Natural killer cell (primary cell): Measurements from ENCODE around the gene GFRA4. TPM values are rescaled to one million over a fixed set of nuclear protein-coding genes. Genes with fewer than 3 reads are reported as not detected.
A peak's percentile ranks its signal among the peaks of the same experiment; 100 is the strongest.

Experiments used
- ATAC-seq, 3 donors: fragments of 150-1000 bp in 2 of 3; fragments of 200-7000 bp in 1 of 3; cut with Tn5 transposase; 1 replicate in 1 of 3; 2 replicates in 2 of 3; pipeline ENCODE4 v1.10.0; 2021; ENCODE audit warnings: mild to moderate bottlenecking in 2 of 3, moderate library complexity in 2 of 3
- DNase-seq, 2 donors: peaks; one replicate each; pipeline versions ENCODE4 v3.0.0 to v3.0.0-alpha.2; 2013 to 2021; ENCODE audit warnings: mixed read lengths in 1 of 2
- H3K27ac ChIP-seq: one replicate; pipeline ENCODE4 v1.5.1; 2013; ENCODE audit warnings: mild to moderate bottlenecking, low read length
- H3K27me3 ChIP-seq: one replicate; pipeline ENCODE4 v1.6.1; 2013; ENCODE audit warnings: low read length; ENCODE audit not compliant: control insufficient read depth, insufficient read depth
- H3K36me3 ChIP-seq: one replicate; pipeline ENCODE4 v1.6.1; 2013; ENCODE audit warnings: low read length; ENCODE audit not compliant: control insufficient read depth, insufficient read depth
- H3K4me1 ChIP-seq: one replicate; pipeline ENCODE4 v1.6.1; 2013; ENCODE audit warnings: low read length; ENCODE audit not compliant: control insufficient read depth, insufficient read depth
- H3K4me3 ChIP-seq: one replicate; pipeline ENCODE4 v1.5.1; 2013; ENCODE audit warnings: low read length
- H3K9me3 ChIP-seq: one replicate; pipeline ENCODE4 v1.6.1; 2013; ENCODE audit warnings: low read length; ENCODE audit not compliant: control insufficient read depth, insufficient read depth
- H3K27ac Mint-ChIP-seq, 2 donors: one replicate each; pipeline ENCODE4 v1.8.0; 2022; ENCODE audit warnings: mild to moderate bottlenecking in 2 of 2, mixed read lengths in 2 of 2, moderate library complexity in 1 of 2
- H3K27me3 Mint-ChIP-seq, 2 donors: one replicate each; pipeline ENCODE4 v1.8.0; 2022; ENCODE audit warnings: low read depth in 2 of 2, mixed read lengths in 2 of 2
- H3K36me3 Mint-ChIP-seq: one replicate; pipeline ENCODE4 v1.8.0; 2022; ENCODE audit warnings: mixed read lengths
- H3K4me1 Mint-ChIP-seq, 2 donors: one replicate each; pipeline ENCODE4 v1.8.0; 2022; ENCODE audit warnings: mixed read lengths in 2 of 2
- H3K4me3 Mint-ChIP-seq: one replicate; pipeline ENCODE4 v1.8.0; 2022; ENCODE audit warnings: mild to moderate bottlenecking, moderate library complexity, mixed read lengths
- H3K9me3 Mint-ChIP-seq, 2 donors: one replicate each; pipeline ENCODE4 v1.8.0; 2022; ENCODE audit warnings: mixed read lengths in 2 of 2
- CTCF ChIP-seq: fragments of 200-600 bp; IDR thresholded peaks from one replicate; pipeline ENCODE4 v1.8.0; 2022; ENCODE audit warnings: antibody characterized with exemption
- WGBS: methylation state at CpG from one replicate; pipeline ENCODE4 v1.1.7; 2013; ENCODE audit warnings: missing lambda C conversion rate; ENCODE audit not compliant: insufficient coverage; 5-methylcytosine and 5-hydroxymethylcytosine counted together
- intact Hi-C: fragments of 100-400 bp; cut with micrococcal nuclease; formaldehyde crosslinking; loops from one replicate; pipeline ENCODE4 v1.14.2; 2022
- total RNA-seq, 4 donors: library from RNA; stranded (reverse); fragments of 120-200 nt in 1 of 4; gene quantifications; one replicate each; pipeline versions ENCODE4 v1.2.3 to v1.2.4, GENCODE V29; 2013 to 2022

Gene GFRA4
- total RNA-seq = not detected
- total RNA-seq (2013) = not detected

- Histone ChIP-seq H3K27me3 (peaks cover 37% of the 10 kb centered on the region), H3K9me3 (no peaks in the 10 kb centered on the region), H3K4me3 (no peak within 1 kb of the TSS), H3K36me3 (no peaks in the 10 kb centered on the region), H3K4me1 (peaks cover 66% of the 10 kb centered on the region), H3K27ac (no peak within 1 kb of the TSS)
- intact Hi-C loops = no loop called here
- Mint-ChIP-seq H3K9me3 (no peaks in the 10 kb centered on the region), H3K36me3 (no peaks in the 10 kb centered on the region), H3K27me3 (peaks cover 34 to 36% of the 10 kb centered on the region in 2 donors), H3K27ac (no peak within 1 kb of the TSS), H3K4me3 (no peak within 1 kb of the TSS), H3K4me1 (peaks cover 26 to 46% of the 10 kb centered on the region in 2 donors)
- 78% methylated on average over 19 of the region's 19 CpGs for WGBS
- no peak for DNase-seq
- ATAC-seq = no peak
- TF ChIP-seq CTCF = no peak
These were observed at the start of gene GFRA4 for GRCh38 chr20:3663031-3663701. TSS of gene GFRA4 (minus strand) at chr20:3663399. CDS start at chr20:3663399, 0 bp downstream.

- ATAC-seq = no peak
- H3K4me3 ChIP-seq = no peak within 1 kb of the TSS
- H3K27me3 ChIP-seq = no peaks in the 10 kb centered on the region
- intact Hi-C loops = no loop called here
- H3K9me3 ChIP-seq = no peaks in the 10 kb centered on the region
- 51% methylated on average over 13 of the region's 15 CpGs for WGBS
- H3K4me1 ChIP-seq = peaks cover 6% of the 10 kb centered on the region
- TF ChIP-seq CTCF = no peak
- H3K4me3 Mint-ChIP-seq = no peak within 1 kb of the TSS
- H3K36me3 Mint-ChIP-seq = no peaks in the 10 kb centered on the region
- no peaks in the 10 kb centered on the region for H3K36me3 ChIP-seq
- H3K27ac ChIP-seq = no peak within 1 kb of the TSS
- no peaks in the 10 kb centered on the region for H3K4me1 Mint-ChIP-seq
- DNase-seq = peak in 1 of 2 donors; percentile 19
- no peaks in the 10 kb centered on the region for H3K9me3 Mint-ChIP-seq
- H3K27me3 Mint-ChIP-seq = peaks cover 0 to 10% of the 10 kb centered on the region in 2 donors
- H3K27ac Mint-ChIP-seq = no peak within 1 kb of the TSS
These were observed 49.2 kb upstream of the GFRA4 start, which contains the start of gene SIGLEC1 for GRCh38 chr20:3712279-3712873. TSS of gene SIGLEC1 (minus strand) at chr20:3712600. CDS start at chr20:3707128, 5,472 bp downstream.

- Mint-ChIP-seq H3K27me3 (peaks cover 0 to 7% of the 10 kb centered on the region in 2 donors), H3K36me3 (no peaks in the 10 kb centered on the region), H3K4me1 (no peaks in the 10 kb centered on the region), H3K27ac (no peak overlapping the region), H3K4me3 (no peak overlapping the region), H3K9me3 (no peaks in the 10 kb centered on the region)
- no peaks in the 10 kb centered on the region for H3K9me3 ChIP-seq
- intact Hi-C loops = no loop called here
- H3K27ac ChIP-seq = no peak overlapping the region
- no peak for TF ChIP-seq CTCF
- no peak overlapping the region for H3K4me3 ChIP-seq
- 89% methylated on average over 4 of the region's 4 CpGs for WGBS
- H3K27me3 ChIP-seq = no peaks in the 10 kb centered on the region
- DNase-seq = no peak
- no peaks in the 10 kb centered on the region for H3K36me3 ChIP-seq
- ATAC-seq = no peak
- H3K4me1 ChIP-seq = peaks cover 6% of the 10 kb centered on the region
These were observed 48.3 kb upstream of the GFRA4 start for GRCh38 chr20:3711484-3711941.
